PC-9 (cell line): ENCODE data around the gene KLHL25. TPM values are rescaled to one million over a fixed set of nuclear protein-coding genes. Genes with fewer than 3 reads are reported as not detected.

Experiments
- BruUV-seq: library from RNA; stranded (reverse); fragments of 400-500 nt; replicated peaks from 2 replicates; lab custom pipeline; 2021; lab: Mats Ljungman, UMichigan
- CTCF ChIA-PET: fragments of 300-600 bp; sonication (Branson Sonifier 250); formaldehyde crosslinking; loops from one replicate; lab custom pipeline; 2022; ENCODE audit warnings: antibody characterized with exemption; lab: Charles Lee
- POLR2A ChIA-PET: fragments of 300-600 bp; sonication (Branson Sonifier 250); formaldehyde crosslinking; loops from one replicate; lab custom pipeline; 2022; ENCODE audit warnings: antibody characterized with exemption; ENCODE audit not compliant: unreplicated experiment; lab: Charles Lee
- DNase-seq, 2 experiments: peaks; one replicate each; pipeline versions ENCODE4 v3.0.0 to v3.0.0-alpha.2; 2015 to 2022; ENCODE audit warnings: mixed read lengths in 1 of 2
- H2AFZ ChIP-seq: fragments of 200-600 bp; sonication (generic); 2 replicates; pipeline ENCODE4 v1.8.1; 2017; ENCODE audit warnings: antibody characterized with exemption
- H3F3A ChIP-seq: fragments of 200-600 bp; sonication (generic); 2 replicates; pipeline ENCODE4 v1.8.1; 2017; ENCODE audit warnings: antibody characterized with exemption, mild to moderate bottlenecking, low read depth; ENCODE audit not compliant: insufficient read depth
- H3K27ac ChIP-seq: fragments of 200-600 bp; sonication (generic); 2 replicates; pipeline ENCODE4 v1.6.1; 2016; ENCODE audit warnings: mixed run types
- H3K27me3 ChIP-seq: fragments of 200-600 bp; sonication (generic); 2 replicates; pipeline ENCODE4 v1.6.1; 2016; ENCODE audit warnings: low read depth, mixed run types; ENCODE audit not compliant: insufficient read depth
- H3K36me3 ChIP-seq: fragments of 200-600 bp; sonication (generic); 2 replicates; pipeline ENCODE4 v1.6.1; 2016; ENCODE audit warnings: low read depth, mixed run types
- H3K4me1 ChIP-seq: fragments of 200-600 bp; sonication (generic); replicated peaks from 2 replicates; pipeline ENCODE4 v1.6.1; 2016; ENCODE audit warnings: mixed run types; ENCODE audit not compliant: insufficient read depth
- H3K4me2 ChIP-seq: fragments of 200-600 bp; sonication (generic); 2 replicates; pipeline ENCODE4 v1.6.1; 2017; ENCODE audit warnings: mixed run types
- H3K4me3 ChIP-seq: fragments of 200-600 bp; sonication (generic); 2 replicates; pipeline ENCODE4 v1.6.1; 2016; ENCODE audit warnings: mixed run types
- H3K79me2 ChIP-seq: fragments of 200-600 bp; sonication (generic); 2 replicates; pipeline ENCODE4 v1.6.1; 2017; ENCODE audit warnings: low read depth, mixed run types
- H3K9me2 ChIP-seq: fragments of 200-600 bp; sonication (generic); 2 replicates; pipeline ENCODE4 v1.8.1; 2017; ENCODE audit warnings: mild to moderate bottlenecking; ENCODE audit not compliant: insufficient read depth
- H3K9me3 ChIP-seq: fragments of 200-600 bp; sonication (generic); 2 replicates; pipeline ENCODE4 v1.8.1; 2016; ENCODE audit warnings: low read depth; ENCODE audit not compliant: insufficient read depth
- H4K20me1 ChIP-seq: fragments of 200-600 bp; sonication (generic); 2 replicates; pipeline ENCODE4 v1.8.1; 2017; ENCODE audit not compliant: insufficient read depth
- EZH2 ChIP-seq: fragments of 200-600 bp; sonication (generic); IDR thresholded peaks from 2 replicates; pipeline ENCODE4 v1.8.0; 2017; ENCODE audit warnings: antibody characterized with exemption, low read depth
- intact Hi-C: fragments of 100-400 bp; cut with micrococcal nuclease; formaldehyde crosslinking; loops from one replicate; pipeline ENCODE4 v1.10.0; 2022; ENCODE audit not compliant: unreplicated experiment
- total RNA-seq: library from RNA; stranded (reverse); gene quantifications from 2 replicates; pipeline ENCODE4 v1.2.3, GENCODE V29; 2021
- TF ChIP-seq, protein P1 (sequence below): fragments of 200-600 bp; sonication (generic); conservative IDR thresholded peaks from 2 replicates; pipeline ENCODE4 v1.6.1; 2017; ENCODE audit warnings: mixed run types, antibody characterized with exemption, mild to moderate bottlenecking, moderate library complexity

Gene KLHL25
- total RNA-seq, 1 experiment from 2014 or later: 5.3 TPM

DNA sequence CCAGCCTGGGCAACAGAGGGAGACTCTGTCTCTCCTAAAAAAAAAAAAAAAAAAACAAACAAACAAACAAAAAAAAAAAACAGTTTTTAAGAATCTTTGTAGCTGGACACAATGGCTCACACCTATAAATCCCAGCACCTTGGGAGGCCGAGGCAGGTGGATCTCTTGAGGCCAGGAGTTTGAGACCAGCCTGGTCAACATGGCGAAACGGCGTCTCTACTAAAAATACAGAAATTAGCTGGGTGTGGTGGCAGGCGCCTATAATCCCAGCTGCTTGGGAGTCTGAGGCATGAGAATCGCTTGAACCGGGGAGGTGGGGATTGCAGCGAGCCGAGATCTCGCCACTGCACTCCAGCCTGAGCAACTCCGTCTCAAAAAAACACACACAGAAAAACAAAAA, 53.1 kb downstream of the KLHL25 start:
- TF ChIP-seq EZH2: no peak
- TF ChIP-seq, protein P1, sequence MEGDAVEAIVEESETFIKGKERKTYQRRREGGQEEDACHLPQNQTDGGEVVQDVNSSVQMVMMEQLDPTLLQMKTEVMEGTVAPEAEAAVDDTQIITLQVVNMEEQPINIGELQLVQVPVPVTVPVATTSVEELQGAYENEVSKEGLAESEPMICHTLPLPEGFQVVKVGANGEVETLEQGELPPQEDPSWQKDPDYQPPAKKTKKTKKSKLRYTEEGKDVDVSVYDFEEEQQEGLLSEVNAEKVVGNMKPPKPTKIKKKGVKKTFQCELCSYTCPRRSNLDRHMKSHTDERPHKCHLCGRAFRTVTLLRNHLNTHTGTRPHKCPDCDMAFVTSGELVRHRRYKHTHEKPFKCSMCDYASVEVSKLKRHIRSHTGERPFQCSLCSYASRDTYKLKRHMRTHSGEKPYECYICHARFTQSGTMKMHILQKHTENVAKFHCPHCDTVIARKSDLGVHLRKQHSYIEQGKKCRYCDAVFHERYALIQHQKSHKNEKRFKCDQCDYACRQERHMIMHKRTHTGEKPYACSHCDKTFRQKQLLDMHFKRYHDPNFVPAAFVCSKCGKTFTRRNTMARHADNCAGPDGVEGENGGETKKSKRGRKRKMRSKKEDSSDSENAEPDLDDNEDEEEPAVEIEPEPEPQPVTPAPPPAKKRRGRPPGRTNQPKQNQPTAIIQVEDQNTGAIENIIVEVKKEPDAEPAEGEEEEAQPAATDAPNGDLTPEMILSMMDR: no peak
- H3K9me2 ChIP-seq: no peaks in the 10 kb centered on the region
- H3K27me3 ChIP-seq: no peaks in the 10 kb centered on the region
- H2AFZ ChIP-seq: no peak overlapping the region
- H3F3A ChIP-seq: no peaks in the 10 kb centered on the region
- H3K4me3 ChIP-seq: no peak overlapping the region
- ChIA-PET POLR2A (interaction anchor here (0.7 kb wide), 1 partner anchor 134 kb away, joined by 8 read pairs; no protein-coding TSS in a partner anchor), CTCF (no interaction called here)
- no peaks in the 10 kb centered on the region for H3K4me1 ChIP-seq
- no peak for DNase-seq
- intact Hi-C loops: no loop called here
- no peak overlapping the region for H3K4me2 ChIP-seq
- no peaks in the 10 kb centered on the region for H3K79me2 ChIP-seq
- H3K36me3 ChIP-seq: 0 out of 2 replicates have a peak, but pooled peaks cover 15% of the 10 kb centered on the region
- no TSS peak for BruUV-seq
- no peak overlapping the region for H3K27ac ChIP-seq
- no peaks in the 10 kb centered on the region; the same call in 1 of the 2 replicates for H4K20me1 ChIP-seq
- no peaks in the 10 kb centered on the region for H3K9me3 ChIP-seq

DNA sequence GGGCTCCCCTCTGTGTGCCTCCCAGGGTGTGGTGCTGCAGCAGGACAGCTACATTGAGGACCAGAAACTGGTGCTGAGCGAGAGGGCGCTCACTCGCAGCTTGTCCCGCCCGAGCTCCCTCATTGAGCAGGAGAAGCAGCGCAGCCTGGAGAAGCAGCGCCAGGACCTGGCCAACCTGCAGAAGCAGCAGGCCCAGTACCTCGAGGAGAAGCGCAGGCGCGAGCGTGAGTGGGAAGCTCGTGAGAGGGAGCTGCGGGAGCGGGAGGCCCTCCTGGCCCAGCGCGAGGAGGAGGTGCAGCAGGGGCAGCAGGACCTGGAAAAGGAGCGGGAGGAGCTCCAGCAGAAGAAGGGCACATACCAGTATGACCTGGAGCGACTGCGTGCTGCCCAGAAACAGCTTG, 53.7 kb downstream of the KLHL25 start:
- Histone ChIP-seq H3K4me2 (no peak overlapping the region), H3K4me3 (no peak overlapping the region), H2AFZ (no peak overlapping the region), H3K27ac (no peak overlapping the region), H4K20me1 (no peaks in the 10 kb centered on the region; the same call in 1 of the 2 replicates), H3F3A (no peaks in the 10 kb centered on the region), H3K9me3 (no peaks in the 10 kb centered on the region), H3K36me3 (peaks cover 19% of the 10 kb centered on the region; the same call in 1 of the 2 replicates), H3K27me3 (no peaks in the 10 kb centered on the region), H3K9me2 (no peaks in the 10 kb centered on the region), H3K79me2 (no peaks in the 10 kb centered on the region), H3K4me1 (no peaks in the 10 kb centered on the region)
- BruUV-seq: no TSS peak
- intact Hi-C loops: no loop called here
- TF ChIP-seq, protein P1: no peak
- TF ChIP-seq EZH2: no peak
- POLR2A ChIA-PET: no interaction called here
- no peak for DNase-seq
- CTCF ChIA-PET: no interaction called here

DNA sequence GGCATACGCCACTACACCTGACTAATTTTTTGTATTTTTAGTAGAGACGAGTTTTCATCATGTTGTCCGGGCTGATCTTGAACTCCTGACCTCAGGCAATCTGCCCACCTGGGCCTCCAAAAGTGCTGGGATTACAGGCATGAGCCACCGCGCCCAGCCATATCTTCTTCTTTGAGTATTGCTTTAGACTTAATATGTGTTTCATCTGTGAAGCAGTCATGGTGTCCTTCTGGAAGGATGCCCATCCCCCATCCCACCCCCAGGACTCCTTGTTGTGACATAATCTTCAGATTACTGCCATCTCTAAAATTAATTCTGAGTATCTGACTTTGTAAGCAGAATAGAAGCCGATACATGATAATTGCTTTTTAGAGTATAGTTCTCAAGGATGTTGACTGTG, 57.7 kb downstream of the KLHL25 start:
- H3K4me1 ChIP-seq: no peaks in the 10 kb centered on the region
- ChIA-PET CTCF (no interaction called here), POLR2A (no interaction called here)
- intact Hi-C loops: no loop called here
- no peaks in the 10 kb centered on the region for H4K20me1 ChIP-seq
- H3K36me3 ChIP-seq: peaks cover 27% of the 10 kb centered on the region
- no peak overlapping the region for H3K27ac ChIP-seq
- H3F3A ChIP-seq: no peaks in the 10 kb centered on the region
- no peaks in the 10 kb centered on the region for H3K27me3 ChIP-seq
- H3K9me3 ChIP-seq: no peaks in the 10 kb centered on the region
- no peak for DNase-seq
- no peak overlapping the region for H3K4me2 ChIP-seq
- TF ChIP-seq EZH2: no peak
- TF ChIP-seq, protein P1: no peak
- BruUV-seq: no TSS peak
- no peaks in the 10 kb centered on the region for H3K9me2 ChIP-seq
- H3K79me2 ChIP-seq: no peaks in the 10 kb centered on the region
- H2AFZ ChIP-seq: no peak overlapping the region
- no peak overlapping the region for H3K4me3 ChIP-seq
